ENCODE data around the gene RAB34. TPM values are rescaled to one million over a fixed set of nuclear protein-coding genes. Genes with fewer than 3 reads are reported as not detected.

Gene RAB34
- total and polyA plus RNA-seq, 11 donors, result 11.5 to 31.7 (median 17.7) TPM

DNA sequence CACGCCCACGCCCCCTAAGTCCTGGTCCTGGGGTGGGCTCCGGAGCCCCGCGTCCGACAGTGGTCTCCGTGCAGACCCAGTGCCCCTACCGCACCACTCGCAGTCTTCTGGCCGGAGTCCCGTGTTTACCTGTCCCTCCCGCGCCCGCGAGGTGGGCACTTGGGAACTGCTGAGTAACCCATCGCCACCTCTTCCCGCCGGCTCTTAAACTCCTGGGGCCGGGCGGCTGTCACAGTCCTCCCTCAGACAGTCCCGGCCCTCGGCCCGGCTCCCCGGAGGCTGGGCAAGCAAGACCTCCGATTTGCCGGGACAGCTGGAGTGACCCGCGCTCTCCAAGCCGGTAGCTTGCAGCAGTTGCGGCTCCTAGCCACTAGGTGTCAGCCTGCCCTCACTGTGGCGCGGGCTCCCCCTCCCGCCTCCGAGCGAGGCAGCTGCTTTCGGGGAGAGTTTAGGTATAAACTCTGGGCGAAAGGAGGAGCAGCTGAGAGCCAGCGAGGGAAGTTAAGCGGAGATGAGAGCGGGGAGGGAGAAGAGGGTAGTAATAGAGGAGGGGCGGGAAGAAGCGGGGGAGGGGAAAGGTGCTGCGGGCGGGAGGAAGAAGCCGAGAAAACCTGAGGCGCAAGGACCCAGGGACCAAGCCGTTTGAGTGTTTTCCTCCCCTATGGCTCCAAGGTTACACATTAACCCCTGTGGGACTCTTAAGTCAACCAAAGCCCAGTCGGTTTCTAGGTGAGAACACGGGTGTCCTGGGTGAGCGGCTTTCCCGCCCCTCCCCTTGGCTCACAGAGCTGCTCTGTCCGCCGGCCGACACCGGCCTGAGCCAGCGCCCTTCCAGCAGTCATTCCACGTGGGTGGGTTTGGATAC lies 9.2 kb upstream of the RAB34 start:
- Histone ChIP-seq H3K36me3 (peaks cover 0 to 34% (median 30%) of the 10 kb centered on the region in 9 donors), H3K27ac (peak overlapping the region in 11 of 12 donors; percentile 21 to 97 (median 63)), H3K4me1 (peaks cover 0 to 52% (median 29%) of the 10 kb centered on the region in 12 donors), H3K27me3 (peaks cover 0 to 4% (median 0%) of the 10 kb centered on the region in 9 donors), H3K9me3 (no peaks in the 10 kb centered on the region), H3K4me3 (peak overlapping the region; percentile 49 to 90 (median 82))
- intact Hi-C loops (cut with DNase I), result loop anchor here in 9 of 10 donors (1.0 to 10.0 kb wide), 9 partner anchors 23 to 568 kb away; partner anchors contain the start of genes PHF12 (in 2 of the 9) and NUFIP2 (in 1 of the 9)
- WGBS, 4 donors, result 0 to 1% (median 0%) methylated on average over 26 to 57 of the region's 57 CpGs
- DNase-seq (peak; percentile 91 to 97 (median 92)), ATAC-seq (peak; percentile 70 to 78 (median 73))
- TF ChIP-seq CTCF (IDR thresholded peaks at IDR 0.05), result peak in 11 of 12 donors; percentile 99 to 100 (median 99)
- peak in 1 of 2 donors; percentile 3 for TF ChIP-seq POLR2A (IDR thresholded peaks at IDR 0.05)

DNA sequence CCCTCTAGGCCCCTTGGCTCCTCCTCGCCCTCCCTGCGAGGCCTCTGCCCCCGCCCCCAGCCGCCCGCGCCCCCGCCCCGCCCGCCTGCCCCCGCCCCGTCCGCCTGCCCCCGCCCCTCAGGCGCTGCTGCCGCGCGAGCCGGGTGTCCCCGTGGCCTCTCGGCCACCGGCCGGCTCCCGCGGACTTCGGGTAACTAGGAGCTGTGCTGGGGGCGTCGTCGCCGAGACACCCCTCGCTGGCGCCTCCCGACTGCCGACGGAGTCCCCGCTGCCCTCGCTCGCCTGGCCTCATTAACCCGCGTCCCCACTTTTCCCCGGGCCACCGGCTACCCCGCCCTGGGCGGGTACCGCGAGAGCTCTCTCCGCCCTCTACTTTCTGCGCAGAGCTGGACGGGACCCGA lies 8.6 kb upstream of the RAB34 start, which contains the start of gene TLCD1:
Gene TLCD1 (minus strand): TSS at position 8 of the 401 bp plus-strand sequence. CDS start 136 bp downstream, outside the sequence.
- TF ChIP-seq POLR2A (IDR thresholded peaks at IDR 0.05) (no peak), CTCF (IDR thresholded peaks at IDR 0.05) (no peak)
- WGBS, 4 donors, result 0 to 2% (median 1%) methylated on average over 1 to 49 of the region's 49 CpGs
- Histone ChIP-seq H3K27me3 (peaks cover 0 to 4% (median 0%) of the 10 kb centered on the region in 9 donors), H3K4me1 (peaks cover 0 to 58% (median 35%) of the 10 kb centered on the region in 12 donors), H3K27ac (peak within 1 kb of the TSS in 11 of 12 donors; percentile 27 to 97 (median 66)), H3K4me3 (peak within 1 kb of the TSS; percentile 49 to 90 (median 82)), H3K36me3 (peaks cover 0 to 40% (median 36%) of the 10 kb centered on the region in 9 donors), H3K9me3 (no peaks in the 10 kb centered on the region)
- intact Hi-C loops (cut with DNase I), result loop anchor here in 9 of 10 donors (1.0 to 10.0 kb wide), 9 partner anchors 24 to 569 kb away; partner anchors contain the start of genes PHF12 (in 2 of the 9) and NUFIP2 (in 1 of the 9)
- DNase-seq, result peak in 4 of 5 donors; percentile 67 to 88 (median 75)
- ATAC-seq, result peak; percentile 15 to 51 (median 32)

- Histone ChIP-seq H3K9me3 (no peaks in the 10 kb centered on the region), H3K27me3 (peaks cover 0 to 4% (median 0%) of the 10 kb centered on the region in 9 donors), H3K36me3 (peaks cover 0 to 44% (median 41%) of the 10 kb centered on the region in 9 donors), H3K27ac (peak overlapping the region in 10 of 12 donors; percentile 22 to 71 (median 54)), H3K4me3 (peak overlapping the region in 11 of 12 donors; percentile 28 to 90 (median 83)), H3K4me1 (peaks cover 0 to 63% (median 40%) of the 10 kb centered on the region in 12 donors)
- intact Hi-C loops (cut with DNase I), result loop anchor here in 9 of 10 donors (1.0 to 10.0 kb wide), 9 partner anchors 25 to 569 kb away; partner anchors contain the start of genes PHF12 (in 2 of the 9) and NUFIP2 (in 1 of the 9)
- ATAC-seq, result peak in 2 of 4 donors; percentile 0 to 43
- DNase-seq, result peak; percentile 40 to 71 (median 66)
- WGBS, 4 donors, result 2 to 9% (median 3%) methylated on average over 4 to 45 of the region's 45 CpGs
- no peak for TF ChIP-seq POLR2A (IDR thresholded peaks at IDR 0.05)
- TF ChIP-seq CTCF (IDR thresholded peaks at IDR 0.05), result no peak
Observed at GRCh38 chr17:28725660-28726225, 8.1 kb upstream of the RAB34 start.

All from heart left ventricle (tissue), 16 donors.